HUES64 (cell line): ENCODE data around the gene HNRNPH1.
"Not testable (repeated sequence)": the region's sequence is repeated elsewhere in the genome, so short reads cannot be mapped to it uniquely, and the experiment has no call there.

Experiments
- H3K27ac ChIP-seq: 2 replicates; pipeline ENCODE4 v1.7.0; 2013; ENCODE audit warnings: low read depth, low read length, inconsistent platforms
- H3K27me3 ChIP-seq: 2 replicates; pipeline ENCODE4 v1.6.1; 2013; ENCODE audit warnings: mild to moderate bottlenecking, low read length; ENCODE audit not compliant: insufficient read depth
- H3K36me3 ChIP-seq: 2 replicates; pipeline ENCODE4 v1.6.1; 2013; ENCODE audit warnings: mild to moderate bottlenecking, low read length; ENCODE audit not compliant: insufficient read depth
- H3K4me1 ChIP-seq: 2 replicates; pipeline ENCODE4 v1.6.1; 2013; ENCODE audit warnings: mild to moderate bottlenecking, low read length, moderate library complexity; ENCODE audit not compliant: insufficient read depth
- H3K4me3 ChIP-seq: 2 replicates; pipeline ENCODE4 v1.5.1; 2013; ENCODE audit warnings: mild to moderate bottlenecking, low read length, moderate library complexity
- H3K9ac ChIP-seq: 2 replicates; pipeline ENCODE4 v1.6.1; 2013; ENCODE audit warnings: mild to moderate bottlenecking, low read depth, low read length
- H3K9me3 ChIP-seq: 2 replicates; pipeline ENCODE4 v1.6.1; 2013; ENCODE audit warnings: low read depth, low read length; ENCODE audit not compliant: insufficient read depth
- WGBS: fragments of 150-250, 120-280 bp; methylation state at CpG from one replicate; pipeline ENCODE4 v1.1.7; 2013; ENCODE audit warnings: missing lambda C conversion rate; 5-methylcytosine and 5-hydroxymethylcytosine counted together

Gene HNRNPH1

DNA sequence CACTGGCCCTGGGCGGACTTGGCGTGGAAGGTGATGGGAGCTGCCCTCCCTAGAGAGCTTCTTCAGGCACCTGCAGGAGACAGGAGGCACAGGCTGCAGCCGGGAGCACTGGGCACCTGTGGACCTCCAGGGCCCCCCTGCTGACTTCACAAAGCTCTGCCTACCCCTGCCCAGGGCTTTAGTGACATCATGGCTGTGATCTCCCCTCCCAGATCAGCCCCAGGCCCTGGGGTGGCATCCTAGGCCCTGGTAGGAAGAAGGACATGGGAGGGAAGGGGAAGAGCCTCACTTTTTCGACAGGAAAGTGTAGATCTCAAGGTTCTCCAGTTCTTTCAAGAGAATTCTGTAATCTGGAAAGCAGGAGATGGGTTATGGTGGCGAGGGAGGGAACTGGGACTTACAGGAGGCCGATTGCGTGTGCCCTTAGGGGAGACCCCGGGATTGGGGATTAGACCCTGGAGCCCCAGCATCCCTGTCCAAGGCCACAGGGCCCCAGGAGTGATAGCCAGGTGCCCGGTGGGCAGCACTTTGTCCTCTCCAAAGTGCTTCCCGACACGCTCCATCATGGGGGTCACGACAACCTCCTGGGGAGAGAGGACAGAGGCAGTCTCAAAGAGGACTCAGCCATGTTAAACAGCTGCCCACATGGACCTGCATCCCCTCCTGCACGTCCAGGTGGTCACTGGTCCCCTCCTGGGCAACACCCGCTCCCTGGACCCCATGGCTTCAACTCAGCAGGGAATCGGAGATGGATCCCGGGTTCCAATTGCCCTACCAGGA, 19.9 kb upstream of the HNRNPH1 start:
- not testable (repeated sequence) for H3K27me3 ChIP-seq, H3K36me3 ChIP-seq, H3K27ac ChIP-seq, H3K9me3 ChIP-seq, H3K4me3 ChIP-seq, H3K9ac ChIP-seq, H3K4me1 ChIP-seq
- WGBS: 90% methylated on average over 16 of the region's 16 CpGs

DNA sequence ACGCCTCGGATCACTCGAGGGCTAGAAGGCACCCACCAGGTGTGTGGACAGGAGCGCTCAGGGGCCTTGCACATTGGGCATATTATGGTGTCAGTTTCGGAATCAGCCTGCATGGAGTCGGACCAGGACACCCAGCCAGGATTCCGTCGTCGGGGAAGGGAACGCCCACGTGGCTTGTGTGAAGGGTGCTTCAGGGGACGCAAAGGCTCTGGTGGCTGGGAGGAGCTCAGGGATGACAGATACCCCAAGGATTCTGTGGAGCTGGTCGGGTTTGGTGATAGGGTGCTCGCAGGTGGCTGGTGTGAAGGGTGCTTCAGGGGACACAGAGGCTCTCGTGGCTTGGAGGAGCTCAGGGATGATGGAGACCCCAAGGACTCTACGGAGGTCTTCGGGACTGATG, 19.2 kb upstream of the HNRNPH1 start:
- H3K27me3 ChIP-seq, H3K9me3 ChIP-seq, H3K4me3 ChIP-seq, H3K9ac ChIP-seq, H3K4me1 ChIP-seq, H3K27ac ChIP-seq, H3K36me3 ChIP-seq: not testable (repeated sequence)
- 95% methylated on average over 14 of the region's 17 CpGs for WGBS

DNA sequence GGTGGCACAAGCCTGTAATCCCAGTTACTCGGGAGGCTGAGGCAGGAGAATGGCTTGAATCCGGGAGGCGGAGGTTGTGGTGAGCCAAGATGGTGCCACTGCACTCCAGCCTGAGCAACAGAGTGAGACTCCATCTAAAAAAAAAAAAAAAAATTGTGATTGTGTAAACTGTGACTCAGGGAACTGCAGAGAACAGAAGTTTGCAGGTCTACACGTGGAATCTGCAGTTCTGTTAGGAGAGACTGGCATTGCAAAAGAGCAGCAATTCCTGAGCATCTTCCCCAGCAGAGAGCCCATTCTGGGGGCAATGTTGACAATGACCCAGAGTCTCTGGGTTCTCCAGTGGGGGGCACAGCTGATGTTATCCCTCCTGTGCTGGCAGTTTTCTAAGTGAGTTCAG, 18.3 kb upstream of the HNRNPH1 start:
- not testable (repeated sequence) for H3K4me1 ChIP-seq, H3K27ac ChIP-seq, H3K4me3 ChIP-seq, H3K9ac ChIP-seq, H3K27me3 ChIP-seq, H3K9me3 ChIP-seq, H3K36me3 ChIP-seq
- WGBS: no CpG with 5 or more reads among the region's 4 CpGs

DNA sequence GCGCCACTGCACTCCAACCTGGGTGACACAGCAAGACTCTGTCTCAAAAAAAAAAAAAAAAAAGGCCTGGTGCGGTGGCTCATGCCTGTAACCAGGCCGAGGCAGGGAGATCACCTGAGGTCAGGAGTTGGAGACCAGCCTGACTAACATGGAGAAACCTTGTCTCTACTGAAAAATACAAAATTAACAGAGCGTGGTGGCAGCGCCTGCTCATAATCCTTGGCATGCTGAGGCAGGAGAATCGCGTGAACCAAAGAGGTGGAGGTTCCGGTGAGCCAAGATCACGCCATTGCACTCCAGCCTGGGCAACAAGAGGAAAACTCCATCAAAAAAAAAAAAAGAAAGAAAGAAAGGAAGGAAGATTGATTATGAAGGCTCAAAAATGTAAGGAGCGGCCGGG, 15.8 kb upstream of the HNRNPH1 start:
- H3K36me3 ChIP-seq, H3K27ac ChIP-seq, H3K9ac ChIP-seq, H3K27me3 ChIP-seq, H3K9me3 ChIP-seq, H3K4me1 ChIP-seq, H3K4me3 ChIP-seq: not testable (repeated sequence)
- WGBS: 95% methylated on average over 11 of the region's 11 CpGs

DNA sequence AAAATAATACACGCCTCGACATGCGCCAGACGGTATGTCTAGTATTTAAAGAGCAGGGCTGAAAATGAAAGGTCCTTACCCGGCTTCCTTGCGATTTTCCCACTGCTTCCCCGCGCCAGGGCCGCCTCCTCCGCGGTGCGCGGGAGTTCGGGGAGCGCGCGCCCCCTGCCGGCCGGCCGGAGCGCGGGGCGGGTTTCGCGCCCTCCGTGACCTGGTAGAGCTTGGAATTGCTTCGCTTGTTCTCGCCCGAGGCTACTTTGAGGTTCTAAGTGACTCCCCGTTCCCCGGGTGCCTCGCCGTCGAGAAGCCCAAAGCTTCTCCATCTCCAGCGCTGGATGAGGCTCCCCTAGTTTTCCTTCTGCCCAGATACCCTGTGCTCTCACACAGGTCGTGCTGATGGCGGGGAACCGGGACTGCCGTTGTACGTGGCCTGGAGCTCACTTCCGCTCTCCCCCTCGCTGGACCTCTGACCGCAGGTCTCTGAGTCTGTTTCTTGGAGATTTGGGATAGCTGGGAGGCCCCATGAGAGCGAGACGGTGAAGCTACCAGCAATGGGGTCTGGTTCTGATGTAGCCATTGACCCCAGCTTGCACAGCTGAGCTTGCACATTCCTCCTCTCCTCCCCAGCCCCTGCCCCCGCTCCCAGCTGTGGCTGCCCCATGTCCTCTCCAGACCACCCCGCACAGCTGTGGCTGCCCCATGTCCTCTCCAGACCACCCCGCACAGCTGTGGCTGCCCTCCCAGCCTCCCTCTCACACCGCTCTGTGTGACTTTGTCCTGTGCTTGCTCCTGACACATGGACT, 11.1 kb upstream of the HNRNPH1 start:
- not testable (repeated sequence) for H3K9me3 ChIP-seq, H3K27ac ChIP-seq, H3K27me3 ChIP-seq, H3K36me3 ChIP-seq, H3K4me1 ChIP-seq, H3K9ac ChIP-seq
- WGBS: 19% methylated on average over 6 of the region's 49 CpGs
- H3K4me3 ChIP-seq: peak overlapping the region; percentile 41; the same call in 1 of the 2 replicates

DNA sequence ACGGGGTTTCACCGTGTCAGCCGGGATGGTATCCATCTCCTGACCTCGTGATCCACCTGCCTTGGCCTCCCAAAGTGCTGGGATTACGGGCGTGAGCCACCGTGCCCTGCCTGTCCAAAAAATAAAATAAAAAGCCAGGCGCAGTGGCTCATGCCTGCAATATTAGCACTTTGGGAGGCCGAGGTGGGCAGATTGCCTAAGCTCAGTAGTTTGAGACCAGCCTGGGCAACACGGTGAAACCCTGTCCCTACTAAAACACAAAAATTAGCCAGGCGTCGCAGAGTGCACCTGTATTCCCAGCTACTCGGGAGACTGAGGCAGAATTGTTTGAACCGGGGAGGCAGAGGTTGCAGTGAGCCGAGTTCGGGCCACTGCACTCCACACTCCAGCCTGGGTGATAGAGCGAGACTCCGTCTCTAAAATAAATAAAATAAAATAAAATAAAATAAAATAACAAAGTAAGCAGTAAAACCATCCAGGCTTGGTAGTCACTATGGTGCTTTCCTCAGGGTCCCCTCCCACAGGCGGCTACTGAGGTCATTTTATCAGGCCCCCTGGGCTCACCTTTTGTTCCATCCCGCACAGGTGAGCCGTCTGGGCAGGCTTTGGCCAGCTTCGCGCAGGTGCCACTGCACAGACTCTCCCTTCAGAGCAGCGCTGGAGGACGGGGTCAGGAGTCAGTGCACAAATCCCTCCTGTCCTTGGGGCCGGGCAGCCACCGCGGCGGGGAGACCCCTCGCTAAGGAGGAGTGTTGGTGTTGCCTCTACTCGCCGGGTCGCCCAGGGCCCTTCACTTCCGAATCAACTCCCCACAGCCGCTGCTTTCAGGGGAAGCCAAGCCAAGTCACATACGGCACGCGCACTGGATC, 10.3 kb upstream of the HNRNPH1 start:
- not testable (repeated sequence) for H3K4me1 ChIP-seq, H3K27ac ChIP-seq, H3K27me3 ChIP-seq, H3K36me3 ChIP-seq, H3K9me3 ChIP-seq, H3K9ac ChIP-seq
- H3K4me3 ChIP-seq: peak overlapping the region; percentile 42; the same call in 1 of the 2 replicates
- 89% methylated on average over 16 of the region's 38 CpGs for WGBS

DNA sequence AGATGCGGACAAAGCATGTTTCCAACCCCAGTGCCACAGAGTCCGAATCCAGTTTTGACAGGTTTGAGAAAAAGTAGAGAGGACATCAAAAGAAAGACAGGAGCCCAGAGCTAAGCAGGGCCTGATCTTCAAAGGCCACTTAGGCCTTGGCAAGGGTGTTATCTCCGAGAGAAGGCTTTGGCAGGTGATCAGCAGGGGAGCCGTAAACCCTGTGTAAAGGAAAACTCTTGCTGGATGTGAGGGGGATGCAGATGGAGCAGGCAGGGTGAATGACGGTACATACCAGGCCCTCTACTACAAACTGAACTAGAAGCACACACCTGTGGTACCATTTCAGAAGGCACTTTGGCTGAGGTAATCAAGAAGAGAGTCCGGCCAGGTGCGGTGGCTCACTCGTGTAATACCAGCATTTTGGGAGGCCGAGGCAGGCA, 1.4 kb upstream of the HNRNPH1 start:
- peaks cover 25% of the 10 kb centered on the region for H3K4me1 ChIP-seq
- WGBS: 79% methylated on average over 9 of the region's 9 CpGs
- H3K9me3 ChIP-seq: no peaks in the 10 kb centered on the region
- H3K4me3 ChIP-seq: peak overlapping the region; percentile 86
- peaks cover 28% of the 10 kb centered on the region for H3K36me3 ChIP-seq
- H3K27ac ChIP-seq: peak overlapping the region; percentile 97
- peak overlapping the region; percentile 99; the same call in 1 of the 2 replicates for H3K9ac ChIP-seq
- H3K27me3 ChIP-seq: no peaks in the 10 kb centered on the region

DNA sequence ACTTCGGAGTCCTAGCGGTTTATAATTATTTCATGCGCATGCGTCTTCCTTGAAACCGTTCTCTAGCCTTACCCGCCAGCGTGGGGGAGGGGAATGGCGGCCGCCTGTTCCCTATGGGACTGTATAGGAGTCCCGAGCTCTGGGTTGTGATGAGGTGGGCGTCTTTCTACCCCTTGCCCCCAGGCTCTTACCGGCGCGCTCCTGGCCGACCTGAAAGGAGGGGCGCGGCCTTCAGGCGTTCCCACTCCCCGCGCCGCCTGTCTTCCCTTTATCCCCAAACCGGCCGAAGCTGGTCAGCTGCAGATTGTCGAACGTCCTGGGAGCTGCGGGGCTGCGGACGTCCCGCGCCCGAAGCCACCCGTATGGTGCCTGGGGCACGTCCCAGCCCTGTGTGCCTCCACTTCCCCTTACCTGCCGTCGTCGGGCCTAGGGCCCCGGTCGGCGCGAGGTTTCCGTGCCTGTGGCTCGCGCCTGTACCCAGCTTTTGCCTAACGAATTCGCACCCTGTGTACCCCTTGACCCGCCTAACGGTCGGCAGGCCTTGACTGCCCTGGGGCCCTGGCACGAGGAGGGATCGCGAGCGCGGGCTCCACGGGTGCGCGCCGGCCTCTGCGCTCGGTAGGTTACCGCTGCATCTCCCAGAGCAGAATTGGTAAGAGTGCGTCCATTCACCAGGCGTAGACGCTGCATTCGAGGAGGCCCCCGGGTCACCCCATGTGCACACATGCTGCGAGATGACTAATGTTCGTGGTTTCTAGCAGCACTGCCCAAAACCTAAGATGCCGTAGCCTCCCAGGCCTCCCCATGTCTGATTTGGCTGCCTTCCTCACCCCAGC, 653 bp upstream of the HNRNPH1 start:
- peak overlapping the region; percentile 97 for H3K27ac ChIP-seq
- peaks cover 35% of the 10 kb centered on the region for H3K36me3 ChIP-seq
- H3K9ac ChIP-seq: peak overlapping the region; percentile 99
- peaks cover 31% of the 10 kb centered on the region for H3K4me1 ChIP-seq
- H3K9me3 ChIP-seq: no peaks in the 10 kb centered on the region
- H3K4me3 ChIP-seq: peak overlapping the region; percentile 86
- H3K27me3 ChIP-seq: no peaks in the 10 kb centered on the region
- WGBS: 21% methylated on average over 68 of the region's 68 CpGs

DNA sequence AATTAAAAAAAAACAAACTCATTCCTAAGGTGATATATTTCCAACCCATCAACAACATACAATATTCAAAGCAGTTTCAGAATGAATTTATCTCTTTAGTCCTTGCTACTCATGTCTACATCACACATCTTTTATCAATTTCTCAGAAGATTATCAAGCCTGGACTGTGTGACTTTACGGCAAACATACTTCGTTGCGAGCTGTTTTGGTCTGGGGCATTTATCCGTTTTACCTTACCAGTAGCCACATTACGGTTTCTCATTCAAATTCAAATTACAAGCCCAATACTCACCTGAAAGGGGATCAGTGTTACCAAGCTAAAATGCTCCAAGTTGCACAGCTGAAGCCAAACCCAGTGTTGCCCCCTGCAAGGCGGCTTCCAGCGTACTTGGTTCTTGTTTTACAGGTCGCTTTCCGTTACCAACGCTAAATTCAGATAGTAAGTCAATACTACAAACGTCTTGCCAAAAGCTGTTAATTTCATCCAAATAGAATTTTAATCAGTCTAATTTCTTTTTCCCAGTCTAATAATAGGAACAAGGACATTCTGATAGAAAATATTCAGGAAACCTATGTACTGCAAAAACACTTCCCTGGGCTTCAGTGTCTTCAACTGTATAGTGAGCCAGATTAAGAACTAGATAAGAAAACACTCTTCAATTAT, 1.8 kb downstream of the HNRNPH1 start:
- peak overlapping the region; percentile 86 for H3K4me3 ChIP-seq
- H3K36me3 ChIP-seq: peaks cover 59% of the 10 kb centered on the region
- H3K9ac ChIP-seq: peak overlapping the region; percentile 72
- WGBS: 15% methylated on average over 11 of the region's 11 CpGs
- no peaks in the 10 kb centered on the region for H3K9me3 ChIP-seq
- H3K4me1 ChIP-seq: peaks cover 35% of the 10 kb centered on the region
- H3K27ac ChIP-seq: no peak overlapping the region
- no peaks in the 10 kb centered on the region for H3K27me3 ChIP-seq

DNA sequence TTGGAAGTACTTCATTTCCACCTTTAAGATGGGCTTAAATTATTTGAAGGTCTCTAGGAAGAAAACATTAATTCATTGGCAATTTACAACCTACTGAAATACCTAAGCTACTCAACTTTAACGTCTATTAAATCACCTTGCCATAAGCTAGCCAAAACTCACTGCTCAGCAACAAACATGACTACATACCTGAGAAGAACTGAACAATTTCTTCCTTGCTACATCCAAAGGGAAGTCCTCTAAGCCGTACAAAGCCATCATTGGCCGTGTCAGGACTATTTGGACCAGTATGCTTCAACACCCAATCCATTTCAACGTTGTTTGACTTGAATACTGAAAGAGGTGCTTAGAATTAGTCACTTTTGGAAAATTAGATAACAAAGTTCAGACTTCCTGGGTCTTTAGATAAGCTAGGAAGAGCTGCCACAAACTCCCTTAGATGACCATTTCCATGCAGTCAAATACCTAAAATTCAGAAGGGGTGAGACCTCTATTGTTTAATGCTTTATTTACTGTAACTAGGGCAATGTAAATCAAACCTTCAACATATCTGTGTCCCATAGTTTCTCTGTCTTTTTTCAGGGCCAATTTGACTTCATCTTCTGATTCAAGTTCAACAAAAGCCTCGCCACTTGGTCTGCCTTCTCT, 2.6 kb downstream of the HNRNPH1 start:
- Histone ChIP-seq H3K4me3 (peak overlapping the region; percentile 86), H3K27ac (no peak overlapping the region), H3K4me1 (peaks cover 35% of the 10 kb centered on the region), H3K9me3 (no peaks in the 10 kb centered on the region), H3K9ac (peak overlapping the region; percentile 72; the same call in 1 of the 2 replicates), H3K27me3 (no peaks in the 10 kb centered on the region), H3K36me3 (peaks cover 68% of the 10 kb centered on the region)
- 67% methylated on average over 5 of the region's 5 CpGs for WGBS
